IMR-90 (cell line): ENCODE measurements around the gene GPR158.

Source experiments
- BHLHE40 ChIP-seq: fragments of 150-350 bp; IDR thresholded peaks from 2 replicates; pipeline ENCODE4 v1.6.1; 2016; ENCODE audit warnings: mild to moderate bottlenecking, low read depth, low read length
- CEBPB ChIP-seq: IDR thresholded peaks from 2 replicates; pipeline ENCODE4 v1.6.1; 2012; ENCODE audit warnings: low read depth, low read length, improper control_type of control experiment
- FOS ChIP-seq: fragments of 150-350 bp; IDR thresholded peaks from 2 replicates; pipeline ENCODE4 v1.6.1; 2016; ENCODE audit warnings: low read depth, low read length
- MAZ ChIP-seq: IDR thresholded peaks from 2 replicates; pipeline ENCODE4 v1.6.1; 2012; ENCODE audit warnings: low read depth, mild to moderate bottlenecking, low read length, improper control_type of control experiment, moderate library complexity, borderline replicate concordance
- MXI1 ChIP-seq: IDR thresholded peaks from 2 replicates; pipeline ENCODE4 v1.6.1; 2012; ENCODE audit warnings: low read depth, mild to moderate bottlenecking, low read length, moderate library complexity, borderline replicate concordance
- POLR2A ChIP-seq: IDR thresholded peaks from 2 replicates; pipeline ENCODE4 v1.6.1; 2012; ENCODE audit warnings: mild to moderate bottlenecking, low read depth, low read length
- RAD21 ChIP-seq: IDR thresholded peaks from 2 replicates; pipeline ENCODE4 v1.6.1; 2012; ENCODE audit warnings: low read length, improper control_type of control experiment
- RCOR1 ChIP-seq: IDR thresholded peaks from 2 replicates; pipeline ENCODE4 v1.6.1; 2012; ENCODE audit warnings: mild to moderate bottlenecking, low read length, improper control_type of control experiment; ENCODE audit not compliant: insufficient replicate concordance
- RFX5 ChIP-seq: IDR thresholded peaks from 2 replicates; pipeline ENCODE4 v1.8.0; 2012; ENCODE audit warnings: low read depth, mild to moderate bottlenecking, low read length, moderate library complexity
- SMC3 ChIP-seq: fragments of 150-350 bp; IDR thresholded peaks from 2 replicates; pipeline ENCODE4 v1.6.1; 2016; ENCODE audit warnings: low read depth, mild to moderate bottlenecking, antibody characterized with exemption, low read length, moderate library complexity
- TF ChIP-seq, protein P1 (sequence below): conservative IDR thresholded peaks from 2 replicates; pipeline ENCODE4 v1.5.1; 2012; ENCODE audit warnings: mild to moderate bottlenecking, low read depth, low read length, improper control_type of control experiment
- TF ChIP-seq, protein P2 (sequence below): fragments of 150-350 bp; IDR thresholded peaks from 2 replicates; pipeline ENCODE4 v1.6.1; 2016; ENCODE audit warnings: low read depth, mild to moderate bottlenecking, low read length, moderate library complexity, borderline replicate concordance
- TF ChIP-seq, protein P3 (sequence below): fragments of 150-350 bp; IDR thresholded peaks from 2 replicates; pipeline ENCODE4 v1.6.1; 2017; ENCODE audit warnings: mild to moderate bottlenecking, antibody characterized with exemption, low read length, low read depth

DNA sequence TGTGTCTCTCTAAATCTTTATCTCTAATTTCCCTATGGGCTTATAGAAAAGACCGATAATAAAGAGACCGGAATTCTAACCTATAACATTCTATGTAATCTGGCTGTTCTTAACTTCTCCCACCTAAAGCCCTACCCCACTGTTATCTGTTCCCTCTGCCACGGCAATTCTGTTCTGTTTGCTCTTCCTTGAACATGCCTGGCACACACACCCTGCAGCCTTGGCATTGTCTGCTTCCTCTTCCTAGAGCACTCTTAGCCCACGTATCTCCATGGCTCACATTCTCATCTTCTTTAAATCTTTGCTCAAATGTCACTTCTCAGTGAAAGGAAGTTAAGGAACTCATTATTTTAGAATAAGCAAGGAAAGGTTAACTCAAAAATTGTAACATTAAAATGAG is 309.2 kb downstream of the GPR158 start:
- TF ChIP-seq, protein P1, sequence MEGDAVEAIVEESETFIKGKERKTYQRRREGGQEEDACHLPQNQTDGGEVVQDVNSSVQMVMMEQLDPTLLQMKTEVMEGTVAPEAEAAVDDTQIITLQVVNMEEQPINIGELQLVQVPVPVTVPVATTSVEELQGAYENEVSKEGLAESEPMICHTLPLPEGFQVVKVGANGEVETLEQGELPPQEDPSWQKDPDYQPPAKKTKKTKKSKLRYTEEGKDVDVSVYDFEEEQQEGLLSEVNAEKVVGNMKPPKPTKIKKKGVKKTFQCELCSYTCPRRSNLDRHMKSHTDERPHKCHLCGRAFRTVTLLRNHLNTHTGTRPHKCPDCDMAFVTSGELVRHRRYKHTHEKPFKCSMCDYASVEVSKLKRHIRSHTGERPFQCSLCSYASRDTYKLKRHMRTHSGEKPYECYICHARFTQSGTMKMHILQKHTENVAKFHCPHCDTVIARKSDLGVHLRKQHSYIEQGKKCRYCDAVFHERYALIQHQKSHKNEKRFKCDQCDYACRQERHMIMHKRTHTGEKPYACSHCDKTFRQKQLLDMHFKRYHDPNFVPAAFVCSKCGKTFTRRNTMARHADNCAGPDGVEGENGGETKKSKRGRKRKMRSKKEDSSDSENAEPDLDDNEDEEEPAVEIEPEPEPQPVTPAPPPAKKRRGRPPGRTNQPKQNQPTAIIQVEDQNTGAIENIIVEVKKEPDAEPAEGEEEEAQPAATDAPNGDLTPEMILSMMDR = no peak
- no peak for TF ChIP-seq RAD21
- TF ChIP-seq, protein P2, sequence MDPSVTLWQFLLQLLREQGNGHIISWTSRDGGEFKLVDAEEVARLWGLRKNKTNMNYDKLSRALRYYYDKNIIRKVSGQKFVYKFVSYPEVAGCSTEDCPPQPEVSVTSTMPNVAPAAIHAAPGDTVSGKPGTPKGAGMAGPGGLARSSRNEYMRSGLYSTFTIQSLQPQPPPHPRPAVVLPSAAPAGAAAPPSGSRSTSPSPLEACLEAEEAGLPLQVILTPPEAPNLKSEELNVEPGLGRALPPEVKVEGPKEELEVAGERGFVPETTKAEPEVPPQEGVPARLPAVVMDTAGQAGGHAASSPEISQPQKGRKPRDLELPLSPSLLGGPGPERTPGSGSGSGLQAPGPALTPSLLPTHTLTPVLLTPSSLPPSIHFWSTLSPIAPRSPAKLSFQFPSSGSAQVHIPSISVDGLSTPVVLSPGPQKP = no peak
- TF ChIP-seq, protein P3, sequence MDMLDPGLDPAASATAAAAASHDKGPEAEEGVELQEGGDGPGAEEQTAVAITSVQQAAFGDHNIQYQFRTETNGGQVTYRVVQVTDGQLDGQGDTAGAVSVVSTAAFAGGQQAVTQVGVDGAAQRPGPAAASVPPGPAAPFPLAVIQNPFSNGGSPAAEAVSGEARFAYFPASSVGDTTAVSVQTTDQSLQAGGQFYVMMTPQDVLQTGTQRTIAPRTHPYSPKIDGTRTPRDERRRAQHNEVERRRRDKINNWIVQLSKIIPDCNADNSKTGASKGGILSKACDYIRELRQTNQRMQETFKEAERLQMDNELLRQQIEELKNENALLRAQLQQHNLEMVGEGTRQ = no peak
- TF ChIP-seq POLR2A = no peak
- no peak for TF ChIP-seq MXI1
- no peak for TF ChIP-seq FOS
- no peak for TF ChIP-seq CEBPB
- TF ChIP-seq SMC3 = no peak
- no peak for TF ChIP-seq BHLHE40
- no peak for TF ChIP-seq RFX5
- no peak for TF ChIP-seq MAZ
- no peak for TF ChIP-seq RCOR1
